Activated CD8-positive, alpha-beta memory T cell treated with anti-CD3 and anti-CD28 coated beads, Interleukin-2, amount 50 U/mL, for 48 hours (primary cell): ENCODE results near the gene MGST2.

Experiments used
- DNase-seq: peaks from one replicate; pipeline ENCODE4 v3.0.0-alpha.2; 2020

The MGST2 gene

DNA sequence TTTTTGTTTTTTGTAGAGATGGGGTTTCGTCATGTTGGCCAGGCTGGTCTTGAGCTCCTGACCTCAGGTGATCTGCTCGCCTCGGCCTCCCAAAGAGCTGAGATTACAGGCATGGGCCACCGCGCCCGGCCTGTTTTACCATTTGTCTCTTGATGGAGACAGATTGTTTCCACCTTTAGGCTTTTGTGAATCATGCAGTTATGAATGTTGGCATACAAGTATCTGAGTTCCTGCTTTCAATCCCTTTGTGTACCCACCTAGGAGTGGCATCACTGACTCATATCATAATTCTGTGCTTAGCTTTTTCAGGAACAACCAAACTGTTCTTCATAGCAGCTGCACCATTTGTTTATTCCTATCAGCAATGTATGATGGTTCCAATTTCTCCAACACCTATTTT lies 20.2 kb upstream of the MGST2 start:
- no peak for DNase-seq

GRCh38 chr4:139647184-139647583 lies 18.4 kb upstream of the MGST2 start:
- DNase-seq: no peak

GRCh38 chr4:139647952-139648351 lies 17.7 kb upstream of the MGST2 start:
- DNase-seq: no peak

DNA sequence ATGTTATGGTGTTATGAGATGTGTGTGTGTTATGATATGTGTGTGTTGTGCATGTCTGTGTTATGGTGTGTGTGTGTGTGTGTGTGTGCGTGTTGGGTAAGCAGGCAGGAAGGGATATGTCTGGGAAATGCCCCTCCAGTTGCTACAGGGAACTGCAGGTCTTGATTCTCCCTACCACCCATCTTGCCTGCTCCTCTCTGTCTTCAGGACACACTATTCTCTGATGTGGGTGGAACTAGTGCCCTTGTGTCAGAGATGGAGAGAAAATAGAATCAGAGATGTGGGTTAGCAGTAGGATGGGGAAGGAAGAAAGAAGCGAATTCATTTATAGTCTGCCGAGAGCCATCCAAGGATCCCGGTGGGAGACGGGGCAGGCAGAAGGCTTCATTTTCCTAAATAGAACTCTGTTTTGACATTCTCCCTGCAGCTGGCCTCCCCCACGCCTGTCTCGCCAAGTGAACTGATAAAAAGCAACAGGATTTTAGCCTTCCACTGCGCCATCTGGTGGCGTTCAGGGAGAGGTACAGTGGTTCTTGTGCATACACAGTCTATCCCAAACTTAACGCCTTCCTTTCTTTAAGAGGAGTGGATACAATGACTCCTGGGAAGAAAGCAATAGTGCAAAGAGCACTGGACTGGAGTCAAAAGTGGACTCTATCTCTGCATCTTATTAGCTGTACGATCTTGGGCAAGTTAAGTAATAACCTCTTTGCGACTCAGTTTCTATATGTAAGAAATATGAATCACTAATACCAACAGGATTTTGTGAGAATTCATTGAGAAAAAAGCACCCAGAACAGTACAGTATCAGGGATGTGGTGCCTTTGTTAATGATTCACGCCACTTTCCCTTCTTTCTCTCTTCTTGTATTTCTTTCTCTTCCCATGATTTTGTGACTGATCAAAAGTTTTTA lies 14.1 kb upstream of the MGST2 start:
- DNase-seq: peak; percentile 81

DNA sequence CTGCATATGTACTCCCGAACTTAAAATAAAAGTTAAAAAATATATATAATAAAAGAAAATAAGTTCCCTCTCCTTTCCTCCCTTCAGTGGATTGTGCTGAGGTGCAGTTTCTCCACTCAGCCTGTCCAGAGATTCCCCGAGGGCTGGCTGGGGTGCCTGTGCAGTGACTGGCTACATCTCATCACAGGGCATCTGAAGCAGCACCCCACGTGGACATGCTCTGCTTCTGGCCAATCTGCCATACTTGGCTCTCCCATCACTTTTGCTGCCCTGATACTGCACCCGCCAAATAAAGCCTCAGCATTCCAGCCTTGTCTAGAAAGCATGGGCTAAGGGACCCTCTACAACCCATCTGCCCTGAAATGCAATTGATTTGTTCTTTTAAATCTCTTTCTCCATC lies 11.1 kb upstream of the MGST2 start:
- DNase-seq: no peak

GRCh38 chr4:139655116-139655515 lies 10.5 kb upstream of the MGST2 start:
- no peak for DNase-seq

- DNase-seq: no peak
These were observed 8.8 kb upstream of the MGST2 start for GRCh38 chr4:139656614-139657486.

GRCh38 chr4:139658185-139658584 lies 7.4 kb upstream of the MGST2 start:
- DNase-seq: no peak

DNA sequence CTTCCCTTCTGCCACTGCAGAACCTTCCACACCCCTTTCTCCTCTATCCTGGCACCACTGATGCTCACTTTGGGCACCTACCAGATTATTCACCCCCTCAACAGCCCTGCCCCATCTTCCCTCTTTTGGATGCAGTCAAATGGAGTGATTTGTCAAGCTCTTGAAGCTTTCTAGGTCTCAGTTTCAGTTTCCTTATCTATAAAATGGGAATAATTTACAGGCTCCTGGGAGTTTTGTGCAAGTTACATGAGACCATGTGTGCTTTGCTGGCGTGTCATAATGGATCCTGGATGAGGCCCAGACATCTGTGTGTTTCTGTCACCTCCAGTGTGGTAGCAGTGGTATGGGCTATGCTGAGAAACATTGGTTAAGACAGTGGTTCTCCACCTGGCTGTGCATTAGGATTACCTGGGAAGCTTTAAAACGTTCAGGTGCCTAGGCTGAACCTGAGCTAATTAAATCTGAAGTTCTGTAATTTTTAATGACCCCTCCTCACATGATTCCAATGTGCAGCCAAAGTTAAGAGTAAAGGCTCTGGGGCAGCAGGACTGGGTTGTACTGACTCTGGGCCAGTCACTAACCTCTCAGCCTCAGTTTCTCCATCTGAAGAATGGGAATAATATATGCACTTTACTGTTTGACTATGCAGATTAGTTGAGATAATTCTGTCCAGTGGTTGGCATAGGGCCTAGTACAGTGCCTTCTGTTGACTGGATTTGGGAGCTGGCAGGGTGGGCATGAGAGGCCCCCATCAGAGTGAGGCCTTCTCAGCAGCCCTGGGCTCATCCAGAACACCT lies 6.8 kb upstream of the MGST2 start:
- DNase-seq: no peak

GRCh38 chr4:139659735-139660424 lies 5.7 kb upstream of the MGST2 start:
- DNase-seq: no peak

DNA sequence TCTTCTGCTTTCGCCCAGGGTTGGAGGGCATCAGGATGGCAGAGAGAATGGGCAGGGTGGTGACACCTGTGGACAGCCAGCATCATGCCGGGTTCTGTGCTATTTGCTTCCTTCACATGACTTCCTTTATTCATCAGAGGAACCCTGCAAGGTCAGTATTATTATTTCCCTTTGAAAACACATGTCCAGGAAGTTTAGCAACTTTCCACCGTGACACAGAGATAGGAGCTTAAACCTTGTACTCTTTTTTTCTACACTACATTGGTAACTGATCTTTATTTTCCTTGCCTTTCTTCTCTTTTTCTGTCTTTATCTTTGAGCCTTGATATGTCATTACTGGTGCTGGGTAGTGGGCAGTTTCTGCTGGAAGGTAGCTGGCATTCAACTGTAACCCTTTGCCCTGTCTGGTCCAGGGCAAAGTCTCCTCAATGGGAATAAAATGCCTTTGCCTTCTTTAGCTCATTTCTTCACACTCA lies 5.0 kb upstream of the MGST2 start:
- DNase-seq: no peak

GRCh38 chr4:139663561-139664138 lies 2.0 kb upstream of the MGST2 start:
- no peak for DNase-seq

DNA sequence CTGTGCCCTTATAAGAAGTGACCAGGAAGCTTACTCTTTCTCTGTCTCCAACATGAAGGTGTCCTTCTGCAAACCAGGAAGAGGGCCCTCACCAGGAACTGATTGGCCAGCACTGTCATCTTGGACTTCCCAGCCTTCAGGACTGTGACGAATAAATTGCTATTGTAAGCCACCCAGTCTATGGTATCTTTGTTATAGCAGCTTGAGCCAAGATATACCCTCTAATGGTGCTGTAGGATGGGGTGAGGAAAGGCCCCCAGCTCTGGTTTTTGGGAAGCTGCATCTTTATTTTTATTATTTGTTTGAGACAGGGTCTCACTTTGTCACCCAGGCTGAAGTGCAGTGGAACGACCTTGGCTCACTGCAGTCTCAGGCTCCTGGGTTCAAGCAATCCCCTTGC lies 1.2 kb upstream of the MGST2 start:
- DNase-seq: no peak

DNA sequence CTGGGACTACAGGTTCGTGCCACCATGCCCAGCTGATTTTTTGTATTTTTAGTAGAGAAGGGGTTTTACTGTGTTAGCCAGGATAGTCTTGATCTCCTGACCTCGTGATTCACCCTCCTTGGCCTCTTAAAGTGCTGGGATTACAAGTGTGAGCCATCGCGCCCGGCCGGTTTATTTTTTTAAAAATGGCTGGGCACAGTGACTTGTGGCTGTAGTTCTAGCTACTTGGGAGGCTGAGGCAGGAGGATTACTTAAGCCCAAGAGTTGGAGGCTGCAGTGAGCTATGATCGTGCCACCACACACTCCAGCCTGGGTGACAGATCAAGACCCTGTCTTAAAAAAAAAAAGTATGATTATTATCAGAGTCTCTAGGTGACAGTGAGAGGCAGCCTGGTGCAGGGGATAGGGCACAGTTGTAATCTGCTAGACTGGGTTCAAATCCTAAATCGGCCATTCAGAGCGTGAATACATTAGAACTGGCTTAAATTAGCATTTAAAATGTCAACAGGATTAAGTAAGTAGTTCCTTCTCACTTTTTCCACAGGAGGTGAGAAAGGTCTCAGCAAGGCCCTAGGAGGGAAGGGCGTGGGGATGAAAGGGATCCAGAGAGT lies 435 bp upstream of the MGST2 start:
- no peak for DNase-seq

- DNase-seq: no peak
These were observed 1.2 kb downstream of the MGST2 start for GRCh38 chr4:139666735-139667281.

DNA sequence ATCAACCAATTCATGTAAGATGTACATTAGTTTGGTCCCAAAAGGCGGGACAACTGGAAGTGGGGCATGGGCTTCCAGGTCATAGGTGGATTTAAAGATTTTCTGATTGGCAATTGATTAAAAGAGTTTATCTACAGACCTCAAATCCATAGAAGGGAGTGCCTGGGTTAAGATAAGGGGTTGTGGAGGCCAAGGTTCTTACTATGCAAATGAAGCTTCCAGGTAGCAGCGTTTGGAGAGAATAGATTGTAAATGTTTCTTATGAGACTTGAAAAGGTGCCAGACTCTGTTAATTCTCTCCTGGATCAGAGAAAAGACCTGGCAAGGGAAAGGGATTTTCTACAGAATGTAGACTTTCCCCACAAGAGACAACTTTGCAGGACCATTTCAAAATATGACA lies 2.4 kb downstream of the MGST2 start:
- DNase-seq: no peak

GRCh38 chr4:139668658-139669201 lies 3.1 kb downstream of the MGST2 start:
- no peak for DNase-seq

DNA sequence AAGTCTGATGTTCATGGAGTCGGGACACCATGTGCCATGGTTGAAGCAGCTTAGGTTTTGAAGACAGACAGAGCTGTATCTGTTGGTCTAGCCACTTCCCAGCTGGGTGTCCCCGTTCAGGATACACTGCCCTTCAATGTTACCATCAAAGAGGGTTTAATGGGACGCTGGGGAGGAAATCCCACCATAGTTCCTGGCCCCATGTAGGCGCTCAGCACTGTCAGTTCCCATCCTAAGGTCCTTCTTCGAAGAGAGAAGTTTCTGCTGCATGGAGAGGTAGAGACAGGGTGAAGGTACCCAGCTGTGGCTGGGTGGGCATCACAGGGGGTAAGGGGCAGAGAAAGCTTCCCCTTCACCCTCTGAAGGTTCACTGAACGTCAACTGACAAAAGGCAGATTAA lies 3.7 kb downstream of the MGST2 start:
- no peak for DNase-seq

DNA sequence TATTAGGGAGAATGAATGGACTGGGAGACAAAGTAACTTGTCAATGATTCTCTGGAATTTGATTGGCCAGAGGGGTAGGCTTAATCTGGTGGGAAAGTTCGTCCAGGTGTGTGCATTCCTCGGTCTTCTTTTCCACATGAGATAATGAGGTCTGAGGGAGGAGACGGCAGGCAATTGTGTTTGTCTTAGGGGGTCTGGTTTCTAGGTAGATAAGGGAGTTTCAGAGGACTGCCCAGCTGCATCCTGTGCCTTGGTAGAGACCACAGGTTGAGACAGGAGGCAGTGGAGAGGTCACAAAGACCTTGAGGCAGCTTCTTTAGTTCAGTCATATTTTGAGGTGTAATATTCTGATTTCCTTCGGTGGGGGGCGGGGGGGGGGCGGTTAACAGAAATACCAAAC lies 4.3 kb downstream of the MGST2 start:
- DNase-seq: no peak

GRCh38 chr4:139670775-139671174 lies 5.2 kb downstream of the MGST2 start:
- no peak for DNase-seq

- DNase-seq: no peak
These were observed 6.6 kb downstream of the MGST2 start for GRCh38 chr4:139672215-139672614.
